ENCODE data around the gene WRAP53.

The WRAP53 gene

DNA sequence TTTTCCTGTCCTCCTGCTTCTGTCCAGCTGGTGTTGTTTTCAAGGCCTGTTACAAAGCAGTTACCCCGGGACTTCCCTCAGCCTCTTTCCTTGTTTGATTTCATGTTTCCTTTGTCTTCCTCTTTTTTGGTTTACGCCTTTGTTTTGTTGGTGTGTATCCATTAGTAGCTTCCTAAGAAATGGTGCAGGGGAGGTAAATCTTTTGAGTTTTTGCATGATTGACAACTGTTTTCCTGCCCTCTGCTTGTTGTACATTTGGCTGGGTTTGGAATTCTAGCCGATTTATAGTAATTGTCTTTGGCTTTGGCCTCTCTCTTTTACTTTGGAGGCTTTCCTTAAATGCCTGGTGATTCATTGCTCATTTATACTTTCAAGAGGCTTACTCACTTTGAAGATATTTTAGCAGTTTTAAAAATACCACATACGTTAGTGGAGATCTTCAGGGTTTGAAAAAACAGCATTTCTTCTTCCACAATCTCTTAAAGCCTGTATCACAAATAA is 62.1 kb downstream of the WRAP53 start:
- Mint-ChIP-seq H3K4me1 (ENCODE audit: low read depth) (peaks cover 4% of the 10 kb centered on the region), H3K27me3 (peaks cover 6% of the 10 kb centered on the region), H3K27ac (no peak overlapping the region), H3K4me3 (no peak overlapping the region), H3K9me3 (peaks cover 11% of the 10 kb centered on the region), H3K36me3 (ENCODE audit: low read depth) (peaks cover 7% of the 10 kb centered on the region)
- intact Hi-C loops (cut with micrococcal nuclease) = no loop called here

Measured in dendritic cell treated with granulocyte-macrophage colony-stimulating factor and Interleukin-4, amounts not matched to agents 40 ng/mL and 50 ng/mL, for 4 days (primary cell).